Thyroid gland (tissue), 4 donors: Measurements from ENCODE around the gene PROM1. TPM values are rescaled to one million over a fixed set of nuclear protein-coding genes. Genes with fewer than 3 reads are reported as not detected.

ENCODE experiments used
- DNase-seq, 2 donors: peaks; one replicate each; pipeline ENCODE4 v3.0.0-alpha.2; 2019
- H3K27ac ChIP-seq, 3 donors: fragments of 200-600 bp; sonication (generic); 1 replicate in 2 of 3; 2 replicates in 1 of 3; pipeline ENCODE4 v1.5.1; 2016 to 2019; ENCODE audit warnings: mild to moderate bottlenecking in 1 of 3, moderate library complexity in 1 of 3
- H3K27me3 ChIP-seq: fragments of 200-600 bp; sonication (generic); one replicate; pipeline ENCODE4 v1.5.1; 2019
- H3K36me3 ChIP-seq, 2 donors: fragments of 200-600 bp; sonication (generic); one replicate each; pipeline ENCODE4 v1.5.1; 2016 to 2019
- H3K4me1 ChIP-seq, 2 donors: fragments of 200-600 bp; sonication (generic); one replicate each; pipeline ENCODE4 v1.5.1; 2017 to 2019
- H3K4me3 ChIP-seq, 3 donors: fragments of 200-600 bp; sonication (generic); replicated peaks in 1 of 3; 1 replicate in 2 of 3; 2 replicates in 1 of 3; pipeline ENCODE4 v1.5.1; 2016; ENCODE audit warnings: mild to moderate bottlenecking in 1 of 3
- H3K9me3 ChIP-seq: fragments of 200-600 bp; sonication (generic); one replicate; pipeline ENCODE4 v1.5.1; 2017
- POLR2A ChIP-seq, 2 donors: fragments of 450-650 bp; IDR thresholded peaks; one replicate each; pipeline ENCODE4 v1.6.1; 2017; ENCODE audit warnings: antibody characterized with exemption in 2 of 2, mild to moderate bottlenecking in 2 of 2, moderate library complexity in 1 of 2
- WGBS, 2 donors: methylation state at CpG; one replicate each; pipeline ENCODE4 v1.1.5; 2017; 5-methylcytosine and 5-hydroxymethylcytosine counted together
- intact Hi-C: fragments of 100-400 bp; cut with DNase I; formaldehyde crosslinking; loops from one replicate; pipeline ENCODE4 v1.15.1; 2023
- total RNA-seq, 4 donors: library from RNA; depleted of rRNA; stranded (reverse); fragments of >200 nt; gene quantifications; one replicate each; pipeline ENCODE4 v1.2.3, GENCODE V29; 2016
- TF ChIP-seq, protein P1 (sequence below), 6 experiments: fragments of 200-600 bp in 3 of 6; fragments of 450-650 bp in 3 of 6; sonication (generic) in 3 of 6; IDR thresholded peaks; one replicate each; pipeline ENCODE4 v1.5.1; 2016 to 2019; ENCODE audit warnings: antibody characterized with exemption in 6 of 6, mild to moderate bottlenecking in 2 of 6, inconsistent platforms in 1 of 6, moderate library complexity in 1 of 6

PROM1 gene
- total RNA-seq, 4 donors from 2014 or later, result 0.67 to 9.9 (median 2.3) TPM

GRCh38 chr4:16000708-16001483 is 82.9 kb downstream of the PROM1 start:
- Histone ChIP-seq H3K27ac (no peak overlapping the region), H3K4me3 (no peak overlapping the region), H3K4me1 (no peaks in the 10 kb centered on the region), H3K36me3 (no peaks in the 10 kb centered on the region), H3K27me3 (no peaks in the 10 kb centered on the region), H3K9me3 (no peaks in the 10 kb centered on the region)
- 74 to 83% methylated on average over 12 of the region's 12 CpGs for WGBS, 2 donors
- TF ChIP-seq, protein P1, sequence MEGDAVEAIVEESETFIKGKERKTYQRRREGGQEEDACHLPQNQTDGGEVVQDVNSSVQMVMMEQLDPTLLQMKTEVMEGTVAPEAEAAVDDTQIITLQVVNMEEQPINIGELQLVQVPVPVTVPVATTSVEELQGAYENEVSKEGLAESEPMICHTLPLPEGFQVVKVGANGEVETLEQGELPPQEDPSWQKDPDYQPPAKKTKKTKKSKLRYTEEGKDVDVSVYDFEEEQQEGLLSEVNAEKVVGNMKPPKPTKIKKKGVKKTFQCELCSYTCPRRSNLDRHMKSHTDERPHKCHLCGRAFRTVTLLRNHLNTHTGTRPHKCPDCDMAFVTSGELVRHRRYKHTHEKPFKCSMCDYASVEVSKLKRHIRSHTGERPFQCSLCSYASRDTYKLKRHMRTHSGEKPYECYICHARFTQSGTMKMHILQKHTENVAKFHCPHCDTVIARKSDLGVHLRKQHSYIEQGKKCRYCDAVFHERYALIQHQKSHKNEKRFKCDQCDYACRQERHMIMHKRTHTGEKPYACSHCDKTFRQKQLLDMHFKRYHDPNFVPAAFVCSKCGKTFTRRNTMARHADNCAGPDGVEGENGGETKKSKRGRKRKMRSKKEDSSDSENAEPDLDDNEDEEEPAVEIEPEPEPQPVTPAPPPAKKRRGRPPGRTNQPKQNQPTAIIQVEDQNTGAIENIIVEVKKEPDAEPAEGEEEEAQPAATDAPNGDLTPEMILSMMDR (IDR thresholded peaks at IDR 0.05), result no peak
- no peak for TF ChIP-seq POLR2A (IDR thresholded peaks at IDR 0.05)
- intact Hi-C loops, result loop anchor here (5.0 to 10.0 kb wide), 3 partner anchors 39 to 196 kb away; partner anchors contain the start of gene FGFBP2
- DNase-seq, result no peak

- H3K36me3 ChIP-seq, result no peaks in the 10 kb centered on the region
- no peak overlapping the region for H3K4me3 ChIP-seq
- H3K4me1 ChIP-seq, result no peaks in the 10 kb centered on the region
- no peak for DNase-seq
- 29 to 34% methylated on average over 4 of the region's 4 CpGs for WGBS, 2 donors
- no peaks in the 10 kb centered on the region for H3K27me3 ChIP-seq
- intact Hi-C loops, result no loop called here
- TF ChIP-seq POLR2A (IDR thresholded peaks at IDR 0.05), result no peak
- TF ChIP-seq, protein P1 (IDR thresholded peaks at IDR 0.05), result no peak
- no peaks in the 10 kb centered on the region for H3K9me3 ChIP-seq
- H3K27ac ChIP-seq, result no peak overlapping the region
These were observed 87.0 kb downstream of the PROM1 start for GRCh38 chr4:15996773-15997172.

DNA sequence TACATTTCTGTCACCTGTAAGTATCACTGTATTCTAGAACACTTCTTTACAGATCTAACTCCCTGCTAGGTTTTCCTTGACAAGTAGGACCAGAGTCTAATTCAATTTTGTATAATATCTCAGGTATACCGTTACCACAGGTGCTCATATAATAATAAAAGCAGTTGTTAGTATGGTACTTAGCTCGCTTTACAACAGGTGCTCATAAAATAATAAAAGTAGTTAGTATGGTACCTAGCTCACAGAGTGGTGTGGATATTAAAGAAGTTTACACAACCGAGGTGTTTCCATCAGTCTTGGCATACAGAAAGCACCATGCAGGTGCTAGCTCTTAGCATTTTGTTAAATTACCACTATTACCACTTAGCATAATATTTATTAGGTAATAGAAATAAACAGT is 88.0 kb downstream of the PROM1 start:
- intact Hi-C loops, result no loop called here
- WGBS, 2 donors, result 97 to 98% methylated on average over 3 of the region's 3 CpGs
- Histone ChIP-seq H3K4me3 (no peak overlapping the region), H3K27ac (no peak overlapping the region), H3K27me3 (no peaks in the 10 kb centered on the region), H3K36me3 (no peaks in the 10 kb centered on the region), H3K4me1 (no peaks in the 10 kb centered on the region), H3K9me3 (no peaks in the 10 kb centered on the region)
- DNase-seq, result no peak
- TF ChIP-seq POLR2A (IDR thresholded peaks at IDR 0.05), result no peak
- TF ChIP-seq, protein P1 (IDR thresholded peaks at IDR 0.05), result no peak

- 75 to 87% methylated on average over 2 of the region's 2 CpGs for WGBS, 2 donors
- intact Hi-C loops, result no loop called here
- Histone ChIP-seq H3K9me3 (no peaks in the 10 kb centered on the region), H3K27ac (no peak overlapping the region), H3K4me1 (peaks cover 0 to 9% of the 10 kb centered on the region in 2 donors), H3K27me3 (no peaks in the 10 kb centered on the region), H3K4me3 (no peak overlapping the region), H3K36me3 (no peaks in the 10 kb centered on the region)
- DNase-seq, result no peak
- TF ChIP-seq, protein P1 (IDR thresholded peaks at IDR 0.05), result no peak
- TF ChIP-seq POLR2A (IDR thresholded peaks at IDR 0.05), result no peak
These were observed 91.7 kb downstream of the PROM1 start for GRCh38 chr4:15992167-15992485.

- Histone ChIP-seq H3K9me3 (no peaks in the 10 kb centered on the region), H3K4me1 (peaks cover 5 to 19% of the 10 kb centered on the region in 2 donors), H3K27me3 (no peaks in the 10 kb centered on the region), H3K4me3 (no peak overlapping the region), H3K27ac (no peak overlapping the region), H3K36me3 (no peaks in the 10 kb centered on the region)
- 84 to 89% methylated on average over 12 of the region's 12 CpGs for WGBS, 2 donors
- intact Hi-C loops, result no loop called here
- no peak for TF ChIP-seq POLR2A (IDR thresholded peaks at IDR 0.05)
- TF ChIP-seq, protein P1 (IDR thresholded peaks at IDR 0.05), result no peak
- DNase-seq, result no peak
These were observed 93.1 kb downstream of the PROM1 start for GRCh38 chr4:15990570-15991285.
